HG03097 (cell line): ENCODE results near the gene RHO.

Experiments
- ATAC-seq: cut with Tn5 transposase; IDR thresholded peaks from one replicate; pipeline ENCODE4 v1.9.1; 2021; ENCODE audit not compliant: unreplicated experiment, low FRiP score

Gene RHO

DNA sequence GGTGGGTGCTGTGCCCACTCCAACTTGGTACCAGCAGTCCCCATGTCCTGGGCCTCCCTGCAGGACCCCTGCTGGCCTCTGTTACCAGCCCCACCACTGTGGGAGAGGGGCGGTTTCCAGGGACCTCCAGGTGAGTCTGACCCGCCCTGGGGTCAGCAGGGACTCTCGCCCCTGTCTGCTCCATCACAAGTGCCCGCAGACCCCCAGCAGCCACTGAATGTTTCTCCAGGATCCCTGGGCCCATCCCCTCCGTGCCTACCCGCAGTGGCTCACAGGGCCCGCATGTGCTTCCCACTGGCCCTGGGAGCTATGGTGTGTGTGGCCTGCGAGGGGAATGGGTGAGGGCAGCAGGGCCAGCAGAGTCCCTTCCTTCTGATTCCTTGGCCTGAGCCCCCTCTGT is 9.9 kb upstream of the RHO start:
- ATAC-seq = no peak

DNA sequence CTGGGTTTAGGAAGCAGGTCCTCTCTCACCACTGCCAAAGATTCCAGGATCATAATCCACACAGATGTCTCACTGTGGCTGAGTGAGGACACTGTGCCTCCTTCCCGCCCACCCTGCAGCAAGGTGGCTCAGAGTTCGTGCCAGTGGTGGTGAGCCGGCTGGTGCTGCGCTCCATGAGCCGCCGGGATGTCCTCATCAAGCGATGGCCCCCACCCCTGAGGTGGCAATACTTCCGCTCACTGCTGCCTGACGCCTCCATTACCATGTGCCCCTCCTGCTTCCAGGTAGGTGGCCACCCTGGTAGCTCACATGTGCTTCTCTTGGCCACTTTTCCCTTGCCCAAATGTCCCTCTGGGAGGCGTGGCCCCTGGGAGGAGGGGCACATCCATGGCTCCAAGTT is 9.0 kb upstream of the RHO start:
- no peak for ATAC-seq

DNA sequence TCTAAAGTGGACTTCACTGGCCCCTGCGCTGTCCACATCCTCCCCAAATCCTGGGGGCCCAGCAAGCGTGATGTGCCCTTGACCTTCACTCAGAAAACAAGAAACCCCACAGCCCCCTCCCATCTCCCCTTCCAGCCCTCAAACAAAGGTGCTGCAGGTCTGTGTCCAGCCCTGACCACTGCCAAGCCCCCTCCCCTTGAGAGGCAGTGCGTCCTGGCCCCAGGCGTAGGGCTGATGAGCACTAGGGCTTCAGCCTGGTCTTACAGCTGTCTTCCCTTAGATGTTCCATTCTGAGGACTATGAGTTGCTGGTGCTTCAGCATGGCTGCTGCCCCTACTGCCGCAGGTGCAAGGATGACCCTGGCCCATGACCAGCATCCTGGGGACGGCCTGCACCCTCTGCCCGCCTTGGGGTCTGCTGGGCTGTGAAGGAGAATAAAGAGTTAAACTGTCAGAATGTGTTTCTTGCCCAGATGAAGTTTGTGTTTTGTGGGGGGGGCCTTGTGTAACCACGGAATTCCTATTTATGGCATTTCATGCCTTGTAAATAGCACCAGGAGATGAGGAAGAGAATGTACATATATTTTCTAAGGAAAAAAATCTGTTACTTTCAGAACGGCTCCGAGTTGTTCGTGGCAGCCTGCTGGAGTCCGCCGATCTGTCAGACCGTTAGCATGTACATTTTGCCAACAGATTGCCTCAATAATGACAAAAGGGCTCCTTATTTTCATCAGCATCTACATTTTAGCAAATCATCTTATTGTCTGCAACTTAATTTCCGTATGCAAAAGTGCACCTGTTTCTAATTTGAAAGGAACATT is 8.3 kb upstream of the RHO start:
- no peak for ATAC-seq

DNA sequence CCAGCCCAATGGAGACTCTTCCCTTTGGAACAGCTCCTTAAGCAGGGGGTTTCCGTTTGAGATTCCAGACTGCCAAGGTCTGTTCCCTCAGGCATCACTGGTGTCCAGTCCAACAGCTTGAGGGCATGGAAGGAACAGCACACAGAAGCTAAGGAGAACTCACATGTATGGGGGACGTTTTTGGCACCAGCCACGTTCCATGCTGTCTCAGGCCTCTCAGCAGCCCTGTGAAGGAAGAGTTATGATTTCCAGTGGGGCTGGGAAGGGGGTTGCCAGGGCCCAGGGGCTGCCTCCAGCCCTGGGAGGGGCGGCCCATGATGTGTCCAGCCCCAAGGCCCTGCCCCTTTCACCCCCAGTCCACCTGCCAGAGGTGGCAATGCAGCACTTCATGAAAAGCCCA is 7.5 kb upstream of the RHO start:
- no peak for ATAC-seq

DNA sequence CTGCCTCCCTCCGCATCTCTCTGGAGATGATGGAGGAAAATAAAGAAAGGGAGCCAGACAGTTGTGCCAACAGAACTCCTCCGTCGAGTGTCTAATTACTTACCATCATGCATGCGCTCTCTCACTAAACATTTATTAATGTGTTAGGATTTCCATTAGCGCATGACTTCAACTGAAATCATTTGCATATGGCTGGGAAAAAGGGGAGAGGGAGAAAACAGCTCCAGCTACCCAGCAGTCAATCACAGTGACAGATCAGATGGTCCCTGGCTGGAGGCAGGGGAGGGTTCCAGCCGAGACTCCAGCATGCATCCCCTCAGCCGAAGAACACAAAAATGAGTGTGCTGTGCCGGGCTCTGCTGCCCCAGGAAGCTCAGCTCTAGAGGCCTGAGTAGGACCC is 6.8 kb upstream of the RHO start:
- ATAC-seq = no peak

DNA sequence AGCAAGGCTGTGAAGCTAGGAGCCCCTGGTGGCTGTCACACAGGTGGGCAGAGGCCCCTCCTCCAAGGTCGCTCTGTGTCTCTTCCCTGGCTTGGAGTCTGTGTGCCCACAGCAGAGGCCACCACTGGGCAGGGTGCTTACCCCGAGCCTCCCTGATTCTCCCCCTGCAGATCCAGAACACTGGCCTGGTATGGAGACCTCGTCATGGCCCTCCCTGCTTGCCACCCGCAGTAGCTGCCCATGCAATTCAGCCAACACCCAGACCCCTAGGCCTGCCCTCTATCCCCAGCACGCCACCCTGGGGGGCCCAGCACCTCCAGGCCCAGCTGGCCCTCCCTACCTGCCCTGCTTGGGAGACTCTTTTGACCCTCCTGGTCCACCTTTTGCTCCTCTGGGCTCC is 5.5 kb upstream of the RHO start:
- ATAC-seq = no peak

DNA sequence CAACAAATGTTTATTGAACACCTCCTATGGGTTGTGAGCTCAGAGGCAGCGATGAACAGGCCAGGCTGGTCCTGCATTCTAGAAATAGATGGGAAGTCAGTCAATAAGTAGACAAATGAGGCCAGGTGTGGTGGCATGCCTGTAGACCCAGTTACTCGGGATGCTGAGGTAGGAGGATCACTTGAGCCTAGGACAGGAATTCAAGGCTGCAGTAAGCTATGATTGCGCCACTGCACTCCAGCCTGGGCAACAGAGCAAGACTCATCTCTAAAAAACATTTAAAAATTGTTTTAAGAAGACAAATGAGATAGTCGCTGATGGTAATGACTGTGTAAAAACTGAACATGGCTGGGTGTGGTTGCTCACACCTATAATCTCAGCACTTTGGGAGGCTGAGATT is 4.4 kb upstream of the RHO start:
- ATAC-seq = no peak

DNA sequence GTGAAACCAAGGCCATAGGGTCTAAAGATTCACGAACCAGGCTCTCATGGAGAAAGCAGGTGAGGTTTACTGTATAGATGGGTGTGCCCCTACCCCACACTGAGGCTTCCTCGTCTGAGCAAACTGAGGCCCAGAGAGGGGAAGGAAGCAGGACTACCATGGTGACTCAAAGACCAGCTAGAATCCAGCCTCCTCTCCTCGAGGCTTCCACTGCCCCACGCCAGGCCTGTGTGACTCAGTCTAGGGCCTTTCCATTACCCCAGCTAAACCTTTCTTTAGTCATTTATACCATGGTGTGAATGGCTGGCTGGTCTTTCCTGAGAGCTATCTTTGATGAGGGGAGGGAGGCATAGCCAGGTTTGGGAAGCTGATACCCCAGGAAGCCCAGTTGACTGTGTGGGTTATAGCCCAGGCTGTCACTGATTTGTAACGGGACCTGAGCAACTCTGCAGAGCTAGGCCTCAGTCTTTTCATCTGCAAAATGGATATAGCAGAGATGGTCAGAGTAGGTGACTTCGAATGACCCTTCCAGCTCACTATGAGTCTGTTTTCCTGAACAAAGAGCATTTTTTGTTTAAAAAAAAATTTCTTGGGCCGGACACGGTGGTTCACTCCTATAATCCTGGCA is 3.0 kb upstream of the RHO start:
- no peak for ATAC-seq

DNA sequence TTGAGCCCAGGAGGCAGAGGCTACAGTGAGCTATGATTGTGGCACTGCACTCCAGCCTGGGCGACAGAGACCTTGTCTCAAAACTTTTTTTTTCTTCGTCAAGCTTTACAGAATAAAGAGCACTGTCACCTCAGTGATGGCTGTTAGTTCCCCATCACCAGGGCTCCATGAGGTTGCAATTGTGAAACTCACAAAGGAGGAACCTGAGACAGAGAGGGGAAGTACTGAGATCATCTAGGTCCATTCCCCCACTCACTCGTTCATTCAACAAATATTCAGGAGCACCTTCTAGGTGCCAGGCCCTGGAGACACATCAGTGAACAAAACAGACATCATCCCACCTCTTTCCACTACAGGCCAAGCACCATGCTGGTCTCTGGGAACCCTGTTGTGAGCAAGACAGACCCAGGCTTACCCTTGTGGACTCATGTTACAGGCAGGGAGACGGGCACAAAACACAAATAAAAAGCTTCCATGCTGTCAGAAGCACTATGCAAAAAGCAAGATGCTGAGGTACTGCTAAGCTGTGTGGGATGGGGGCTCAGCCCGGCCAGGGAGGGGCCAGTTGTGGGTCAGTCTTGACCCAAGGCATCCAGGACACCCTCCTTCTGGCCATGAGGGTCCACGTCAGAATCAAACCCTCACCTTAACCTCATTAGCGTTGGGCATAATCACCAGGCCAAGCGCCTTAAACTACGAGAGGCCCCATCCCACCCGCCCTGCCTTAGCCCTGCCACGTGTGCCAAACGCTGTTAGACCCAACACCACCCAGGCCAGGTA is 2.1 kb upstream of the RHO start:
- ATAC-seq = no peak

DNA sequence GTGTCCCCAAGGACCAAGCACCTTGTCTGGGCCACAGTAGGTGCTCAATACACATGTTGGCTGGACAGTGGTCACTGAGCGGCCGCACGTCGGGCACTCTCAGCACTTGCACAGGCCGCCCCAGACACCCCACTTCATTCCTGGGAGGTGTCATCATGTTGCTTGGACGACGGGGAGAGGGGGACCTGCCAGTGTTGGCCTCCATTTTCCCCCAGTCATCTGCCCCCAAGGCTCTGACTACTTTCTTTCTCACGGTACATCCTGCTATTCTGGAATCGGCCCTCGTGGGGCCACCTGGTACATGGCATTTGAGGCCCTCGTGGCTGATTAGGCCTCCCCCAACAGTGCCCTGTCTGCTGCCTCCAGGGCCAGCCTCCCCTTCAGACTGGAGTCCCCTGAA is 1.2 kb upstream of the RHO start:
- no peak for ATAC-seq

DNA sequence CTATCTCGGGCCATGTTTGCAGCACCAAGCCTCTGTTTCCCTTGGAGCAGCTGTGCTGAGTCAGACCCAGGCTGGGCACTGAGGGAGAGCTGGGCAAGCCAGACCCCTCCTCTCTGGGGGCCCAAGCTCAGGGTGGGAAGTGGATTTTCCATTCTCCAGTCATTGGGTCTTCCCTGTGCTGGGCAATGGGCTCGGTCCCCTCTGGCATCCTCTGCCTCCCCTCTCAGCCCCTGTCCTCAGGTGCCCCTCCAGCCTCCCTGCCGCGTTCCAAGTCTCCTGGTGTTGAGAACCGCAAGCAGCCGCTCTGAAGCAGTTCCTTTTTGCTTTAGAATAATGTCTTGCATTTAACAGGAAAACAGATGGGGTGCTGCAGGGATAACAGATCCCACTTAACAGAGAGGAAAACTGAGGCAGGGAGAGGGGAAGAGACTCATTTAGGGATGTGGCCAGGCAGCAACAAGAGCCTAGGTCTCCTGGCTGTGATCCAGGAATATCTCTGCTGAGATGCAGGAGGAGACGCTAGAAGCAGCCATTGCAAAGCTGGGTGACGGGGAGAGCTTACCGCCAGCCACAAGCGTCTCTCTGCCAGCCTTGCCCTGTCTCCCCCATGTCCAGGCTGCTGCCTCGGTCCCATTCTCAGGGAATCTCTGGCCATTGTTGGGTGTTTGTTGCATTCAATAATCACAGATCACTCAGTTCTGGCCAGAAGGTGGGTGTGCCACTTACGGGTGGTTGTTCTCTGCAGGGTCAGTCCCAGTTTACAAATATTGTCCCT is 1.2 kb downstream of the RHO start:
- ATAC-seq = no peak

DNA sequence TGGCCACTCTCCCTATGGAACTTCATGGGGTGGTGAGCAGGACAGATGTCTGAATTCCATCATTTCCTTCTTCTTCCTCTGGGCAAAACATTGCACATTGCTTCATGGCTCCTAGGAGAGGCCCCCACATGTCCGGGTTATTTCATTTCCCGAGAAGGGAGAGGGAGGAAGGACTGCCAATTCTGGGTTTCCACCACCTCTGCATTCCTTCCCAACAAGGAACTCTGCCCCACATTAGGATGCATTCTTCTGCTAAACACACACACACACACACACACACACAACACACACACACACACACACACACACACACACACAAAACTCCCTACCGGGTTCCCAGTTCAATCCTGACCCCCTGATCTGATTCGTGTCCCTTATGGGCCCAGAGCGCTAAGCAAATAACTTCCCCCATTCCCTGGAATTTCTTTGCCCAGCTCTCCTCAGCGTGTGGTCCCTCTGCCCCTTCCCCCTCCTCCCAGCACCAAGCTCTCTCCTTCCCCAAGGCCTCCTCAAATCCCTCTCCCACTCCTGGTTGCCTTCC is 1.9 kb downstream of the RHO start:
- no peak for ATAC-seq

DNA sequence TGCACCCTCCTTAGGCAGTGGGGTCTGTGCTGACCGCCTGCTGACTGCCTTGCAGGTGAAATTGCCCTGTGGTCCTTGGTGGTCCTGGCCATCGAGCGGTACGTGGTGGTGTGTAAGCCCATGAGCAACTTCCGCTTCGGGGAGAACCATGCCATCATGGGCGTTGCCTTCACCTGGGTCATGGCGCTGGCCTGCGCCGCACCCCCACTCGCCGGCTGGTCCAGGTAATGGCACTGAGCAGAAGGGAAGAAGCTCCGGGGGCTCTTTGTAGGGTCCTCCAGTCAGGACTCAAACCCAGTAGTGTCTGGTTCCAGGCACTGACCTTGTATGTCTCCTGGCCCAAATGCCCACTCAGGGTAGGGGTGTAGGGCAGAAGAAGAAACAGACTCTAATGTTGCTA is 2.4 kb downstream of the RHO start:
- no peak for ATAC-seq

DNA sequence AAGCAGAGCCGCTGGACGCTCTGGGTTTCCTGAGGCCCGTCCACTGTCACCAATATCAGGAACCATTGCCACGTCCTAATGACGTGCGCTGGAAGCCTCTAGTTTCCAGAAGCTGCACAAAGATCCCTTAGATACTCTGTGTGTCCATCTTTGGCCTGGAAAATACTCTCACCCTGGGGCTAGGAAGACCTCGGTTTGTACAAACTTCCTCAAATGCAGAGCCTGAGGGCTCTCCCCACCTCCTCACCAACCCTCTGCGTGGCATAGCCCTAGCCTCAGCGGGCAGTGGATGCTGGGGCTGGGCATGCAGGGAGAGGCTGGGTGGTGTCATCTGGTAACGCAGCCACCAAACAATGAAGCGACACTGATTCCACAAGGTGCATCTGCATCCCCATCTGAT is 3.3 kb downstream of the RHO start:
- ATAC-seq = no peak

DNA sequence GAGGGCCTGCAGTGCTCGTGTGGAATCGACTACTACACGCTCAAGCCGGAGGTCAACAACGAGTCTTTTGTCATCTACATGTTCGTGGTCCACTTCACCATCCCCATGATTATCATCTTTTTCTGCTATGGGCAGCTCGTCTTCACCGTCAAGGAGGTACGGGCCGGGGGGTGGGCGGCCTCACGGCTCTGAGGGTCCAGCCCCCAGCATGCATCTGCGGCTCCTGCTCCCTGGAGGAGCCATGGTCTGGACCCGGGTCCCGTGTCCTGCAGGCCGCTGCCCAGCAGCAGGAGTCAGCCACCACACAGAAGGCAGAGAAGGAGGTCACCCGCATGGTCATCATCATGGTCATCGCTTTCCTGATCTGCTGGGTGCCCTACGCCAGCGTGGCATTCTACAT is 3.8 kb downstream of the RHO start:
- no peak for ATAC-seq

DNA sequence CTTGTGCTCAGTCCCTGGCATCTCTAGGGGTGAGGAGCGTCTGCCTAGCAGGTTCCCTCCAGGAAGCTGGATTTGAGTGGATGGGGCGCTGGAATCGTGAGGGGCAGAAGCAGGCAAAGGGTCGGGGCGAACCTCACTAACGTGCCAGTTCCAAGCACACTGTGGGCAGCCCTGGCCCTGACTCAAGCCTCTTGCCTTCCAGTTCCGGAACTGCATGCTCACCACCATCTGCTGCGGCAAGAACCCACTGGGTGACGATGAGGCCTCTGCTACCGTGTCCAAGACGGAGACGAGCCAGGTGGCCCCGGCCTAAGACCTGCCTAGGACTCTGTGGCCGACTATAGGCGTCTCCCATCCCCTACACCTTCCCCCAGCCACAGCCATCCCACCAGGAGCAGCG is 5.0 kb downstream of the RHO start:
- no peak for ATAC-seq

DNA sequence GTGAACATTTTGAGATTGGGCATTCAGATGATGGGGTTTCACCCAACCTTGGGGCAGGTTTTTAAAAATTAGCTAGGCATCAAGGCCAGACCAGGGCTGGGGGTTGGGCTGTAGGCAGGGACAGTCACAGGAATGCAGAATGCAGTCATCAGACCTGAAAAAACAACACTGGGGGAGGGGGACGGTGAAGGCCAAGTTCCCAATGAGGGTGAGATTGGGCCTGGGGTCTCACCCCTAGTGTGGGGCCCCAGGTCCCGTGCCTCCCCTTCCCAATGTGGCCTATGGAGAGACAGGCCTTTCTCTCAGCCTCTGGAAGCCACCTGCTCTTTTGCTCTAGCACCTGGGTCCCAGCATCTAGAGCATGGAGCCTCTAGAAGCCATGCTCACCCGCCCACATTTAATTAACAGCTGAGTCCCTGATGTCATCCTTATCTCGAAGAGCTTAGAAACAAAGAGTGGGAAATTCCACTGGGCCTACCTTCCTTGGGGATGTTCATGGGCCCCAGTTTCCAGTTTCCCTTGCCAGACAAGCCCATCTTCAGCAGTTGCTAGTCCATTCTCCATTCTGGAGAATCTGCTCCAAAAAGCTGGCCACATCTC is 6.1 kb downstream of the RHO start:
- no peak for ATAC-seq

DNA sequence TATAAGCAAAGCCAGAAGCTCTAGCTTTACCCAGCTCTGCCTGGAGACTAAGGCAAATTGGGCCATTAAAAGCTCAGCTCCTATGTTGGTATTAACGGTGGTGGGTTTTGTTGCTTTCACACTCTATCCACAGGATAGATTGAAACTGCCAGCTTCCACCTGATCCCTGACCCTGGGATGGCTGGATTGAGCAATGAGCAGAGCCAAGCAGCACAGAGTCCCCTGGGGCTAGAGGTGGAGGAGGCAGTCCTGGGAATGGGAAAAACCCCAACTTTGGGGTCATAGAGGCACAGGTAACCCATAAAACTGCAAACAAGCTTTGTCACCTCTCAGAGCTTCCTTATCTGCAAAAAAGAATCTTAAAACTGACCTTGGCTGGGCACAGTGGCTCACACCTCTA is 6.6 kb downstream of the RHO start:
- no peak for ATAC-seq

DNA sequence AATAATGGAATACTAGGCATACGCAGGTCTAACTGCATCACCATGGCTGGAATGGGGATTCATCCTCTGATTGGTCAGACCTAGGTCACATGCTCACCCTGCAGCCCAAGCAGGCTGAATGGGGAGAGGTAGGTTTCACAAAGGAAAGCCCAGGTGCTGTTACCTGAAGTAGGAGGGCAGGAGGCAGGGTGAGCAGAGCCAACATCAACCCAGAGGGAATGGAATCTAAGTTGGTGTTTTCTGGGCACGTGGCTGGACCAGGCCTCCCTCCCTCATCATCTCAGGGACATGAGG is 7.9 kb downstream of the RHO start:
- no peak for ATAC-seq

DNA sequence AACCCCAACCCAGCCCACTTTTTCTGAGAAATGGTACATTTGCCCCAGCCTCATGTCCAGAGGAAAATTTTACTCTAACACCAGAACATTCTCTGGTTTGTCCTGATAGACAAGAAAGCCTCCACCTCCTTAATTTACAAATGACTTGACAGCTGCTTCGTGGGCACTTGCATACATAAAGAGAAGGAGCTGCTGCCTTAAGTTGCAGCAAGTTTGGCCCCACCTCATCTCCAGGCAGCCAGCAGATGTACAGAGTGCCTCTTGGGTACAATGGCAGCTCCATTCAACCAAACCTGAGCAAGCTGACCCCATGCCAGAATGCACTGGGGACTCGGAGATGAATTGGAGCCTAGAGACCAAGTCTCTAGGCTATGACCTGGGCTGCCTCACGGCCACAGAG is 8.4 kb downstream of the RHO start:
- no peak for ATAC-seq

DNA sequence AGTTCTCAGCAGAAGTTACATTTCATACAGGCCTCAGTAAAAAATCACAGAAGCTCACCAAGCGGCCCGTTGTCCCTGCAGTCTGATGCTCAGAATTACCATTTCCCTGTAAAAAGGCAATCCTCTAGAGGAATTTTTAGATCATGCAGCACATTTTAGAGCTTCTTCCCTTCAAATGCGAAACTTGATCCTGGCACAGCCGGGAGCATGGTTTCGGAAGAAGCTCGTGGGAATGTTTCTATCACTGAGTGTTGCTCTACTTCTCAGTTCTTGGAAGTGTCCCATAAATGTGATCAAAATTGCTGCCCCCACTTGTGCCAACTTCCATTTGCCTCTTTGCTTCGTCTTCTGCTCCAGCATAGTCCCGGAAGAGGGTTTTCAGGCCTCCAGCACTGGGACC is 10.8 kb downstream of the RHO start:
- ATAC-seq = no peak
